GM21576 (cell line): Measurements from ENCODE around the gene PTTG1.

Experiments used
- ATAC-seq: cut with Tn5 transposase; IDR thresholded peaks from one replicate; pipeline ENCODE4 v1.9.1; 2021; ENCODE audit warnings: mild to moderate bottlenecking, moderate library complexity; ENCODE audit not compliant: unreplicated experiment

PTTG1 gene

GRCh38 chr5:160470437-160471361, 49.0 kb downstream of the PTTG1 start:
- no peak for ATAC-seq

- ATAC-seq, result no peak
Observed at GRCh38 chr5:160471761-160472160, 50.1 kb downstream of the PTTG1 start.

DNA sequence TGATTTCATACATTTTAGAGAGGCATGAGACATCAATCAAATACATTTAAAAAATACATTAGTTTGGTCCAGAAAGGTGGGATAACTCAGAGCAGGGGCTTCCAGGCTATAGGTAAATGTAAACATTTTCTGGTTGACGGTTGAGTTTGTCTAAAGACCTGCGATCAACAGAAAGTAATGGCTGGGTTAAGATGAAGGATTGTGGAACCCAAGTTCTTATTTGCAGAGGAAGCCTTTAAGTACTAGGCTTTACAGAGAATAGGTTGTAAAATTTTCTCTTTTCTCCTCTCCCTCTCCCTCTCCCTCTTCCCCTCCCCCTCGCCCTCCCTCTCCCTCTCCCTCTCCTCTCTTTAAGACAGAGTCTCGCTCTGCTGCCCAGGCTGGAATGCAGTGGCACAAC, 50.8 kb downstream of the PTTG1 start:
- ATAC-seq, result no peak

GRCh38 chr5:160473681-160474080, 52.0 kb downstream of the PTTG1 start:
- no peak for ATAC-seq

- ATAC-seq, result no peak
Observed at GRCh38 chr5:160474084-160474483, 52.4 kb downstream of the PTTG1 start.

DNA sequence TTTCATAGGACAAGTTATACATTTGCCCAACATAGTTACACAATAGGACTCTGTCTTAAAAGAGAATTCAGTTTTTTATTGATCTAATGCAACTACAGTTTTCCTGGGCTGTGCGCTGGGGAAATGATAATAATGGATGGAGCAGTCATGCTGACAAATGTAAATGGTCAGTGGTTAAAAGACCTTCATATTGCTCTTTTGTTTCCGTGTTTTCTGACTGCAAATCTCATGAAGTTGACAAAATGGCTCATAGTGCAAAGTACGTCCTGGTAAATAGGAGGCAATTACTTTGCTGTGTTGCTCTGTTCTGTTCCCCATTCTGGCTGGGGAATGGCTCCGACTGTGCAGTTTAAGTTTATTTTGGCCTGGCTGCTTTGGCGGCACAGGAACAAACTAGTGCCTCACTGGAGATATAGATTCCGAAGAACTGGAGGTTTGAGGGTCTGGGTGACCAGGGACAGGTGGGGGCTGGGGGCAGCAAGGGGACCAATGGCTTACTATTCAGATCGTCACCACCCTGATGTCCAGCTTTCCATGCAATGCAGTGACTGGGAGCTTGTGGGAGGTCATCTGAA, 54.3 kb downstream of the PTTG1 start:
- no peak for ATAC-seq

DNA sequence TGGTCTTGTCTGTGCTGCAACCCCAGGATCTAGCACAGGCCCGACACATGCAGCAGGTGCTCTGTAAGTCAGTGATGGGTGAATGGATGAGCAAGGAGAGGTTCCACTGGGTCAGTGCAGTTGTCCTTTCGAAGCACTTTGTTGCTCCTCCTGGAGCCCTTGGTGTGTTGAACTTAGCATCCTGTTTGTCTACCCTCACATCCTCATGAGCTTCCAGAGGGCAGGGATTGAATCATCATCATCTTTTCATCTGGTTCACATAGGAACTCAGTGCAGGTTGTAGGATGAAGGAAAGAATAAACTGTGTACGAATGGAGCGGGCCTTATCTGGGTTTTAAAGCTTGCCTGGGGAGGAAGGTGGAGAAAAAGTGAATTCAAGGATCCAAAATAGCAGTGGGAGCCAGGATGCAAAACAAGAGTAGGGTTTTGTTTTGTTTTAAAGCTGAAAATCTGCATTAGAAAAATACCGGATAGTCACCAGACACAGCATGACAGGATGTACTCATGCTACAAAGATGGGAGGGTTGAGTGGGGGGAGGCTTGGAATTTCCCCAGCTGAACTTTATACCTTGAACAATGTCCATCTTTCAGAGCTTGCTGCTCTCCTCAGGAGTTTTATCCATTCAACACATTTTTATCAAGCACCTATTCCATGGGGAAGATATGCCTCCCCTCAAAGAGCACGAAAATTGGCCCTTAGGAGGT, 55.8 kb downstream of the PTTG1 start:
- no peak for ATAC-seq

DNA sequence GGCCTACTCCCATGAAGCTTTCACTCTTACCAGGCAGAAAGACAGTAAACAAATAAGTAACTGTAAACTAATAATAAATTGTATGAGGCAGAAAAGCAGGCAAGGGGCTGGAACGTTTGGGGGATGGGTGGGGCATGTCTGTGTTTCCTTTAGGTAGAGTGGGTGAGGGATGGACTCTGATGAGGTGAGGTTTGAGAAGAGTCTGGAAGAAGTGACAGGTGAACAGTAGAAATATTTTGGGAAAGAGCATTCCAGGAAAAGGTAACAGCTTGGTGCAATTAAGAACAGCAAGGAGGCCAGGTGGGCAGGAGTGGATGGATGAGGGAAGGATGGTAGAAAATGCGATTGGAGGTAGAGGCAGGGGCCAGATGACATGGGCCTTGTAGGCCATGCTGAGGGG, 56.5 kb downstream of the PTTG1 start:
- no peak for ATAC-seq
